GM12878 (cell line): ENCODE results near the gene HIVEP2. TPM values are rescaled to one million over a fixed set of nuclear protein-coding genes. Genes with fewer than 3 reads are reported as not detected.
A peak's percentile ranks its signal among the peaks of the same experiment; 100 is the strongest.

Experiments used
- BCL11A ChIP-seq: IDR thresholded peaks from 2 replicates; pipeline ENCODE4 v1.6.1; 2011; ENCODE audit warnings: low read depth, low read length
- BRCA1 ChIP-seq: IDR thresholded peaks from 2 replicates; pipeline ENCODE4 v1.6.1; 2011; ENCODE audit warnings: low read depth, low read length, improper control_type of control experiment
- CREB1 ChIP-seq: IDR thresholded peaks from 2 replicates; pipeline ENCODE4 v1.6.1; 2012; ENCODE audit warnings: low read depth, mild to moderate bottlenecking, inconsistent platforms
- CREM ChIP-seq: IDR thresholded peaks from 2 replicates; pipeline ENCODE4 v1.6.1; 2014; ENCODE audit warnings: antibody characterized with exemption, low read depth
- MYC ChIP-seq: IDR thresholded peaks from 2 replicates; pipeline ENCODE4 v1.6.1; 2011; ENCODE audit warnings: mild to moderate bottlenecking, low read length, moderate library complexity, inconsistent platforms; ENCODE audit not compliant: insufficient read depth, insufficient replicate concordance, insufficient read length, severe bottlenecking
- NBN ChIP-seq: fragments of 450-650 bp; IDR thresholded peaks from 2 replicates; pipeline ENCODE4 v1.6.1; 2016
- NFXL1 ChIP-seq: fragments of 450-650 bp; IDR thresholded peaks from 2 replicates; pipeline ENCODE4 v1.6.1; 2017; ENCODE audit warnings: antibody characterized with exemption, mild to moderate bottlenecking, borderline replicate concordance
- NRF1 ChIP-seq: conservative IDR thresholded peaks from 2 replicates; pipeline ENCODE4 v1.6.1; 2011; ENCODE audit warnings: mild to moderate bottlenecking, low read depth, low read length, improper control_type of control experiment
- PAX5 ChIP-seq: IDR thresholded peaks from 2 replicates; pipeline ENCODE4 v1.6.1; 2011; ENCODE audit warnings: low read depth, low read length, borderline replicate concordance
- PAX8 ChIP-seq: fragments of 450-650 bp; IDR thresholded peaks from 2 replicates; pipeline ENCODE4 v1.6.1; 2017; ENCODE audit warnings: mild to moderate bottlenecking, moderate library complexity
- RAD21 ChIP-seq: IDR thresholded peaks from 2 replicates; pipeline ENCODE4 v1.6.1; 2011; ENCODE audit warnings: mild to moderate bottlenecking, low read depth, low read length, moderate library complexity; ENCODE audit not compliant: insufficient read depth
- RBBP5 ChIP-seq: fragments of 200-600 bp; sonication (generic); conservative IDR thresholded peaks from 2 replicates; pipeline ENCODE4 v1.6.1; 2016
- SP1 ChIP-seq: IDR thresholded peaks from one replicate; pipeline ENCODE4 v1.6.1; 2011; ENCODE audit warnings: low read depth, low read length
- SPI1 ChIP-seq: IDR thresholded peaks from 2 replicates; pipeline ENCODE4 v1.6.1; 2011; ENCODE audit warnings: low read depth, mild to moderate bottlenecking, low read length, moderate library complexity, borderline replicate concordance; ENCODE audit not compliant: insufficient read depth
- STAT1 ChIP-seq: fragments of 450-650 bp; conservative IDR thresholded peaks from 2 replicates; pipeline ENCODE4 v1.6.1; 2014; ENCODE audit warnings: antibody characterized with exemption, mild to moderate bottlenecking
- SUPT20H ChIP-seq: IDR thresholded peaks from 2 replicates; pipeline ENCODE4 v1.6.1; 2011; ENCODE audit warnings: low read depth, mild to moderate bottlenecking, low read length, moderate library complexity, borderline replicate concordance; ENCODE audit not compliant: control insufficient read depth
- TCF3 ChIP-seq: IDR thresholded peaks from 2 replicates; pipeline ENCODE4 v1.6.1; 2012; ENCODE audit warnings: low read depth, mild to moderate bottlenecking, low read length, borderline replicate concordance; ENCODE audit not compliant: insufficient read depth
- polyA plus RNA-seq, 11 experiments: library from polyadenylated mRNA; depleted of rRNA in 4 of 11; unstranded in 6 of 11; stranded (reverse) in 5 of 11; fragments of >200 nt; fragmentation: Nextera tagmentation in 4 of 11; fragmentation: Illumina TruSeq in 1 of 11; extraction: Ambion mirVana in 4 of 11; extraction: Trizol in 1 of 11; gene quantifications; 1 replicate in 1 of 11; 2 replicates in 10 of 11; pipeline versions ENCODE4 v1.2.1 to v1.2.3, GENCODE V29; 2011 to 2016; ENCODE audit warnings: inconsistent platforms in 2 of 11, missing spikeins in 2 of 11, low read depth in 1 of 11
- total RNA-seq, 4 experiments: library from RNA; depleted of rRNA in 3 of 4; stranded (reverse); fragments of >200 nt in 3 of 4; fragmentation: Illumina TruSeq in 1 of 4; extraction: Trizol in 1 of 4; gene quantifications; 2 replicates each; pipeline versions ENCODE4 v1.2.1 to v1.2.3, GENCODE V29; 2013 to 2021
- TF ChIP-seq, protein P1 (sequence below): fragments of 450-650 bp; IDR thresholded peaks from 2 replicates; pipeline ENCODE4 v1.6.1; 2017; ENCODE audit warnings: mild to moderate bottlenecking, moderate library complexity
- TF ChIP-seq, protein P2 (sequence below): fragments of 150-350 bp; IDR thresholded peaks from 2 replicates; pipeline ENCODE4 v1.6.1; 2016; ENCODE audit warnings: low read depth, low read length
- TF ChIP-seq, protein P3 (sequence below): fragments of 450-650 bp; IDR thresholded peaks from 2 replicates; pipeline ENCODE4 v1.6.1; 2017; ENCODE audit warnings: antibody characterized with exemption, mild to moderate bottlenecking, moderate library complexity

Gene HIVEP2
- total and polyA plus RNA-seq, 10 of the 15 experiments (the other 5 are each of a cell fraction or from before 2014, with no cell fraction given), result 1.2 to 15.7 (median 10.2) TPM

DNA sequence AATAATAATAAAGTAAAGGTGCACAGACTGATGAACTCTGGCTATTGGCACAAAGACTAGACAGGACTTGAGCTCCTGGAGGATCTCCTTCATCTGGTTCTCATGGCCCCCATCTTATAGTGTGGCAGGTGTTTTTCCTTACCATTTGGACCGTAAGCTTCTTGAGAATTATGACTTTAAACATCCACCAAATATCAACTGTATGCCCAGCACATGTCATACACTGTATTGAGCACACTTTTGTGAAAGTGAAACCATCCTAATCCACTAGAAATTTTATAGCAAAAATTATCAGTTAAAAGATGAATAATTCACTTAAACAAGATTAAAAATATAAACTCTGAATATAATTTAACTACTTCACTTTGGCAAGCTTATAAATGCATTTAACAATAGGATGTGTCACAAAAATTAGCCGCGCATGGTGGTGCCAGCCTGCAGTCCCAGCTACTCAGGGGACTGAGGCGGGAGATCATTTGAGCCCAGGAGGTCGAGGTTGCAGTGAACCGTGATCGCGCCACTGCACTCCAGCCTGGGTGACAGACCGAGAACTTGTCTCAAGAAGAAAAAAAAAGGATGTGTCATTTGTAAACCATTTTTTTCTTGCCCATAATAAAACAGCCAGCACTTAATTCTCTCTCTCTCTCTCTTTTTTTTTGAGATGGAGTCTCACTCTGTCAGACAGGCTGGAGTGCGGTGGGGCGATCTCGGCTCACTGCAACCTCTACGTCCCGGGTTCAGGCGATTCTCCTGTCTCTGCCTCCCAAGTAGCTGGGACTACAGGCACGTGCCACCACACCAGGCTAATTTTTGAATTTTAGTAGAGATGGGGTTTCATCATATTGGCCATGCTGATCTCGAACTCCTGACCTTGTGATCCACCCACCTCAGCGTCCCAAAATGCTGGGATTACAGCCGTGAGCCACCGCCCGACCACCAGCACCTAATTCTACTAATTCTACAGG lies 9.1 kb downstream of the HIVEP2 start (continued):
- no peak for TF ChIP-seq PAX8
- 0 out of 2 replicates have a peak, but pooled peaks have one; percentile 59 for TF ChIP-seq PAX5
- TF ChIP-seq NRF1, result no peak
- TF ChIP-seq SUPT20H, result no peak
- TF ChIP-seq, protein P1, sequence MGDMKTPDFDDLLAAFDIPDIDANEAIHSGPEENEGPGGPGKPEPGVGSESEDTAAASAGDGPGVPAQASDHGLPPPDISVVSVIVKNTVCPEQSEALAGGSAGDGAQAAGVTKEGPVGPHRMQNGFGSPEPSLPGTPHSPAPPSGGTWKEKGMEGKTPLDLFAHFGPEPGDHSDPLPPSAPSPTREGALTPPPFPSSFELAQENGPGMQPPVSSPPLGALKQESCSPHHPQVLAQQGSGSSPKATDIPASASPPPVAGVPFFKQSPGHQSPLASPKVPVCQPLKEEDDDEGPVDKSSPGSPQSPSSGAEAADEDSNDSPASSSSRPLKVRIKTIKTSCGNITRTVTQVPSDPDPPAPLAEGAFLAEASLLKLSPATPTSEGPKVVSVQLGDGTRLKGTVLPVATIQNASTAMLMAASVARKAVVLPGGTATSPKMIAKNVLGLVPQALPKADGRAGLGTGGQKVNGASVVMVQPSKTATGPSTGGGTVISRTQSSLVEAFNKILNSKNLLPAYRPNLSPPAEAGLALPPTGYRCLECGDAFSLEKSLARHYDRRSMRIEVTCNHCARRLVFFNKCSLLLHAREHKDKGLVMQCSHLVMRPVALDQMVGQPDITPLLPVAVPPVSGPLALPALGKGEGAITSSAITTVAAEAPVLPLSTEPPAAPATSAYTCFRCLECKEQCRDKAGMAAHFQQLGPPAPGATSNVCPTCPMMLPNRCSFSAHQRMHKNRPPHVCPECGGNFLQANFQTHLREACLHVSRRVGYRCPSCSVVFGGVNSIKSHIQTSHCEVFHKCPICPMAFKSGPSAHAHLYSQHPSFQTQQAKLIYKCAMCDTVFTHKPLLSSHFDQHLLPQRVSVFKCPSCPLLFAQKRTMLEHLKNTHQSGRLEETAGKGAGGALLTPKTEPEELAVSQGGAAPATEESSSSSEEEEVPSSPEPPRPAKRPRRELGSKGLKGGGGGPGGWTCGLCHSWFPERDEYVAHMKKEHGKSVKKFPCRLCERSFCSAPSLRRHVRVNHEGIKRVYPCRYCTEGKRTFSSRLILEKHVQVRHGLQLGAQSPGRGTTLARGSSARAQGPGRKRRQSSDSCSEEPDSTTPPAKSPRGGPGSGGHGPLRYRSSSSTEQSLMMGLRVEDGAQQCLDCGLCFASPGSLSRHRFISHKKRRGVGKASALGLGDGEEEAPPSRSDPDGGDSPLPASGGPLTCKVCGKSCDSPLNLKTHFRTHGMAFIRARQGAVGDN, result no peak
- no peak for TF ChIP-seq SPI1
- TF ChIP-seq STAT1, result no peak
- TF ChIP-seq RBBP5, result no peak
- no peak for TF ChIP-seq MYC
- 0 out of 2 replicates have a peak, but pooled peaks have one; percentile 37 for TF ChIP-seq NBN
- no peak for TF ChIP-seq SP1
- TF ChIP-seq CREB1, result no peak
- TF ChIP-seq, protein P2, sequence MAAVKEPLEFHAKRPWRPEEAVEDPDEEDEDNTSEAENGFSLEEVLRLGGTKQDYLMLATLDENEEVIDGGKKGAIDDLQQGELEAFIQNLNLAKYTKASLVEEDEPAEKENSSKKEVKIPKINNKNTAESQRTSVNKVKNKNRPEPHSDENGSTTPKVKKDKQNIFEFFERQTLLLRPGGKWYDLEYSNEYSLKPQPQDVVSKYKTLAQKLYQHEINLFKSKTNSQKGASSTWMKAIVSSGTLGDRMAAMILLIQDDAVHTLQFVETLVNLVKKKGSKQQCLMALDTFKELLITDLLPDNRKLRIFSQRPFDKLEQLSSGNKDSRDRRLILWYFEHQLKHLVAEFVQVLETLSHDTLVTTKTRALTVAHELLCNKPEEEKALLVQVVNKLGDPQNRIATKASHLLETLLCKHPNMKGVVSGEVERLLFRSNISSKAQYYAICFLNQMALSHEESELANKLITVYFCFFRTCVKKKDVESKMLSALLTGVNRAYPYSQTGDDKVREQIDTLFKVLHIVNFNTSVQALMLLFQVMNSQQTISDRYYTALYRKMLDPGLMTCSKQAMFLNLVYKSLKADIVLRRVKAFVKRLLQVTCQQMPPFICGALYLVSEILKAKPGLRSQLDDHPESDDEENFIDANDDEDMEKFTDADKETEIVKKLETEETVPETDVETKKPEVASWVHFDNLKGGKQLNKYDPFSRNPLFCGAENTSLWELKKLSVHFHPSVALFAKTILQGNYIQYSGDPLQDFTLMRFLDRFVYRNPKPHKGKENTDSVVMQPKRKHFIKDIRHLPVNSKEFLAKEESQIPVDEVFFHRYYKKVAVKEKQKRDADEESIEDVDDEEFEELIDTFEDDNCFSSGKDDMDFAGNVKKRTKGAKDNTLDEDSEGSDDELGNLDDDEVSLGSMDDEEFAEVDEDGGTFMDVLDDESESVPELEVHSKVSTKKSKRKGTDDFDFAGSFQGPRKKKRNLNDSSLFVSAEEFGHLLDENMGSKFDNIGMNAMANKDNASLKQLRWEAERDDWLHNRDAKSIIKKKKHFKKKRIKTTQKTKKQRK, result no peak
- 0 out of 2 replicates have a peak, but pooled peaks have one; percentile 13 for TF ChIP-seq BCL11A
- TF ChIP-seq CREM, result 0 out of 2 replicates have a peak, but pooled peaks have one; percentile 27
- TF ChIP-seq, protein P3, sequence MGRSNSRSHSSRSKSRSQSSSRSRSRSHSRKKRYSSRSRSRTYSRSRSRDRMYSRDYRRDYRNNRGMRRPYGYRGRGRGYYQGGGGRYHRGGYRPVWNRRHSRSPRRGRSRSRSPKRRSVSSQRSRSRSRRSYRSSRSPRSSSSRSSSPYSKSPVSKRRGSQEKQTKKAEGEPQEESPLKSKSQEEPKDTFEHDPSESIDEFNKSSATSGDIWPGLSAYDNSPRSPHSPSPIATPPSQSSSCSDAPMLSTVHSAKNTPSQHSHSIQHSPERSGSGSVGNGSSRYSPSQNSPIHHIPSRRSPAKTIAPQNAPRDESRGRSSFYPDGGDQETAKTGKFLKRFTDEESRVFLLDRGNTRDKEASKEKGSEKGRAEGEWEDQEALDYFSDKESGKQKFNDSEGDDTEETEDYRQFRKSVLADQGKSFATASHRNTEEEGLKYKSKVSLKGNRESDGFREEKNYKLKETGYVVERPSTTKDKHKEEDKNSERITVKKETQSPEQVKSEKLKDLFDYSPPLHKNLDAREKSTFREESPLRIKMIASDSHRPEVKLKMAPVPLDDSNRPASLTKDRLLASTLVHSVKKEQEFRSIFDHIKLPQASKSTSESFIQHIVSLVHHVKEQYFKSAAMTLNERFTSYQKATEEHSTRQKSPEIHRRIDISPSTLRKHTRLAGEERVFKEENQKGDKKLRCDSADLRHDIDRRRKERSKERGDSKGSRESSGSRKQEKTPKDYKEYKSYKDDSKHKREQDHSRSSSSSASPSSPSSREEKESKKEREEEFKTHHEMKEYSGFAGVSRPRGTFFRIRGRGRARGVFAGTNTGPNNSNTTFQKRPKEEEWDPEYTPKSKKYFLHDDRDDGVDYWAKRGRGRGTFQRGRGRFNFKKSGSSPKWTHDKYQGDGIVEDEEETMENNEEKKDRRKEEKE, result no peak
- TF ChIP-seq TCF3, result no peak
- no peak for TF ChIP-seq NFXL1
- no peak for TF ChIP-seq RAD21
- no peak for TF ChIP-seq BRCA1
